Astrocyte (in vitro differentiated cells and primary cell): ENCODE data around the gene STUB1.

Experiments used
- CTCF ChIP-seq: IDR thresholded peaks from 2 replicates; pipeline ENCODE4 v1.5.1; 2011; ENCODE audit warnings: low read depth, mild to moderate bottlenecking, inconsistent platforms, low read length, moderate library complexity; ENCODE audit not compliant: insufficient read depth
- EZH2 ChIP-seq: IDR thresholded peaks from 2 replicates; pipeline ENCODE4 v1.6.1; 2012; ENCODE audit warnings: mild to moderate bottlenecking, low read length, inconsistent platforms; ENCODE audit not compliant: insufficient read depth

- TF ChIP-seq CTCF (no peak), EZH2 (no peak)
These were observed 375 bp downstream of the STUB1 start for GRCh38 chr16:680625-680945.
